H9 (cell line): ENCODE measurements around the gene ABCA13. TPM values are rescaled to one million over a fixed set of nuclear protein-coding genes. Genes with fewer than 3 reads are reported as not detected.

Experiments used
- DNase-seq: peaks from one replicate; pipeline ENCODE4 v3.0.0-alpha.2; 2017
- H2AFZ ChIP-seq: one replicate; pipeline ENCODE4 v1.6.1; 2013; ENCODE audit warnings: mild to moderate bottlenecking, low read length, control low read depth, moderate library complexity
- H2AK5ac ChIP-seq: 2 replicates; pipeline ENCODE4 v1.6.1; 2013; ENCODE audit warnings: low read length, control low read depth, mixed read lengths; ENCODE audit not compliant: insufficient read length
- H2BK120ac ChIP-seq: one replicate; pipeline ENCODE4 v1.6.1; 2013; ENCODE audit warnings: low read depth, mild to moderate bottlenecking, low read length, control low read depth, inconsistent platforms; ENCODE audit not compliant: poor library complexity, severe bottlenecking
- H2BK12ac ChIP-seq: 2 replicates; pipeline ENCODE4 v1.6.1; 2013; ENCODE audit warnings: low read length, control low read depth, mixed read lengths, low read depth; ENCODE audit not compliant: insufficient read length
- H2BK15ac ChIP-seq: 2 replicates; pipeline ENCODE4 v1.6.1; 2013; ENCODE audit warnings: low read depth, low read length, control low read depth
- H2BK20ac ChIP-seq: one replicate; pipeline ENCODE4 v1.6.1; 2013; ENCODE audit warnings: low read depth, mild to moderate bottlenecking, low read length, control low read depth, inconsistent platforms; ENCODE audit not compliant: poor library complexity, severe bottlenecking
- H2BK5ac ChIP-seq: 2 replicates; pipeline ENCODE4 v1.6.1; 2013; ENCODE audit warnings: low read length, control low read depth, mixed read lengths; ENCODE audit not compliant: insufficient read length
- H3K14ac ChIP-seq: 2 replicates; pipeline ENCODE4 v1.6.1; 2013; ENCODE audit warnings: low read length, control low read depth; ENCODE audit not compliant: insufficient read depth
- H3K18ac ChIP-seq: 2 replicates; pipeline ENCODE4 v1.6.1; 2013; ENCODE audit warnings: low read depth, mild to moderate bottlenecking, mixed read lengths, low read length, control low read depth; ENCODE audit not compliant: insufficient read length
- H3K23ac ChIP-seq: 2 replicates; pipeline ENCODE4 v1.6.1; 2013; ENCODE audit warnings: low read length, control low read depth, mixed read lengths, low read depth; ENCODE audit not compliant: insufficient read length
- H3K23me2 ChIP-seq: 2 replicates; pipeline ENCODE4 v1.6.1; 2013; ENCODE audit warnings: low read depth, mild to moderate bottlenecking, mixed read lengths, low read length, control low read depth; ENCODE audit not compliant: insufficient read length, poor library complexity, severe bottlenecking
- H3K27ac ChIP-seq: 2 replicates; pipeline ENCODE4 v1.5.1; 2013; ENCODE audit warnings: low read length, control low read depth, mixed read lengths, low read depth; ENCODE audit not compliant: insufficient read length
- H3K27me3 ChIP-seq: 2 replicates; pipeline ENCODE4 v1.6.1; 2013; ENCODE audit warnings: low read length, control low read depth, inconsistent platforms; ENCODE audit not compliant: insufficient read depth
- H3K4ac ChIP-seq: 2 replicates; pipeline ENCODE4 v1.6.1; 2013; ENCODE audit warnings: low read depth, mild to moderate bottlenecking, control low read depth, inconsistent platforms, low read length, moderate library complexity
- H3K4me1 ChIP-seq: 2 replicates; pipeline ENCODE4 v1.6.1; 2013; ENCODE audit warnings: low read length, control low read depth, inconsistent platforms; ENCODE audit not compliant: insufficient read depth
- H3K4me2 ChIP-seq: 2 replicates; pipeline ENCODE4 v1.6.1; 2013; ENCODE audit warnings: low read length, control low read depth, mixed read lengths; ENCODE audit not compliant: insufficient read length, insufficient read depth
- H3K56ac ChIP-seq: 2 replicates; pipeline ENCODE4 v1.6.1; 2013; ENCODE audit warnings: low read depth, mild to moderate bottlenecking, mixed read lengths, low read length, control low read depth; ENCODE audit not compliant: insufficient read length
- H3K79me1 ChIP-seq: 2 replicates; pipeline ENCODE4 v1.6.1; 2013; ENCODE audit warnings: low read depth, mild to moderate bottlenecking, moderate library complexity, low read length, control low read depth, inconsistent platforms; ENCODE audit not compliant: insufficient read depth, poor library complexity, severe bottlenecking
- H3K79me2 ChIP-seq: 2 replicates; pipeline ENCODE4 v1.6.1; 2013; ENCODE audit warnings: low read length, control low read depth, inconsistent platforms; ENCODE audit not compliant: insufficient read depth
- H3K9ac ChIP-seq: 2 replicates; pipeline ENCODE4 v1.6.1; 2013; ENCODE audit warnings: low read length, control low read depth, mixed read lengths; ENCODE audit not compliant: insufficient read length; ENCODE audit errors: extremely low read depth
- H3K9me3 ChIP-seq: one replicate; pipeline ENCODE4 v1.6.1; 2013; ENCODE audit warnings: low read depth, low read length, inconsistent platforms; ENCODE audit not compliant: control insufficient read depth
- H3T11ph ChIP-seq: one replicate; pipeline ENCODE4 v1.6.1; 2013; ENCODE audit warnings: mild to moderate bottlenecking, low read length, control low read depth, inconsistent platforms
- H4K20me1 ChIP-seq: one replicate; pipeline ENCODE4 v1.6.1; 2013; ENCODE audit not compliant: control insufficient read depth, insufficient read length, insufficient read depth
- H4K5ac ChIP-seq: 2 replicates; pipeline ENCODE4 v1.6.1; 2013; ENCODE audit warnings: low read depth, mild to moderate bottlenecking, mixed read lengths, low read length, control low read depth; ENCODE audit not compliant: insufficient read length
- H4K8ac ChIP-seq: replicated peaks from 2 replicates; pipeline ENCODE4 v1.6.1; 2013; ENCODE audit warnings: low read length, control low read depth, mixed read lengths, low read depth; ENCODE audit not compliant: insufficient read length
- H4K91ac ChIP-seq: 2 replicates; pipeline ENCODE4 v1.6.1; 2013; ENCODE audit warnings: low read depth, mild to moderate bottlenecking, moderate library complexity, mixed read lengths, low read length, control low read depth; ENCODE audit not compliant: insufficient read length
- H3K27ac Mint-ChIP-seq, 3 experiments: 2 replicates in 2 of 3; 3 replicates in 1 of 3; pipeline ENCODE4 v1.8.0; 2020 to 2021; ENCODE audit warnings: mixed read lengths in 3 of 3, mild to moderate bottlenecking in 1 of 3, moderate library complexity in 1 of 3
- H3K27me3 Mint-ChIP-seq: 2 replicates; pipeline ENCODE4 v1.8.0; 2021; ENCODE audit warnings: low read depth, mild to moderate bottlenecking, moderate library complexity, mixed read lengths
- H3K36me3 Mint-ChIP-seq, 3 experiments: 2 replicates in 2 of 3; 3 replicates in 1 of 3; pipeline ENCODE4 v1.8.0; 2020 to 2021; ENCODE audit warnings: low read depth in 3 of 3, mixed read lengths in 3 of 3; ENCODE audit not compliant: insufficient read depth in 1 of 3
- H3K4me1 Mint-ChIP-seq, 2 experiments: 2 replicates each; pipeline ENCODE4 v1.8.0; 2020; ENCODE audit warnings: mixed read lengths in 2 of 2
- H3K4me3 Mint-ChIP-seq, 2 experiments: 2 replicates in 1 of 2; 3 replicates in 1 of 2; pipeline ENCODE4 v1.8.0; 2020 to 2021; ENCODE audit warnings: mild to moderate bottlenecking in 2 of 2, mixed read lengths in 2 of 2, moderate library complexity in 1 of 2
- H3K9me3 Mint-ChIP-seq, 2 experiments: 2 replicates in 1 of 2; 3 replicates in 1 of 2; pipeline ENCODE4 v1.8.0; 2020; ENCODE audit warnings: mild to moderate bottlenecking in 2 of 2, mixed read lengths in 2 of 2, moderate library complexity in 1 of 2
- CTCF ChIP-seq: fragments of 200-600 bp; sonication (generic); conservative IDR thresholded peaks from 3 replicates; pipeline ENCODE4 v1.8.0; 2021; ENCODE audit warnings: antibody characterized with exemption, mild to moderate bottlenecking
- total RNA-seq: library from RNA; stranded (reverse); gene quantifications from 2 replicates; pipeline ENCODE4 v1.2.1, GENCODE V29; 2021

ABCA13 gene
- total RNA-seq, 1 experiment from 2014 or later: 0.11 TPM

- Histone ChIP-seq H3K18ac (no peak overlapping the region), H2BK5ac (no peak overlapping the region), H3K23me2 (no peaks in the 10 kb centered on the region), H3K23ac (no peak overlapping the region), H2AK5ac (no peak overlapping the region), H3K79me1 (no peaks in the 10 kb centered on the region), H3K9me3 (no peaks in the 10 kb centered on the region), H3K4me1 (no peaks in the 10 kb centered on the region; the same call in 1 of the 2 replicates), H2AFZ (no peak overlapping the region), H2BK120ac (no peak overlapping the region), H3K14ac (no peak overlapping the region), H3K9ac (no peak overlapping the region), H3K79me2 (no peaks in the 10 kb centered on the region), H3T11ph (no peak overlapping the region), H4K20me1 (no peaks in the 10 kb centered on the region), H2BK12ac (no peak overlapping the region), H4K91ac (no peak overlapping the region), H3K56ac (no peak overlapping the region), H4K8ac (no peak overlapping the region), H4K5ac (no peak overlapping the region), H3K4ac (no peak overlapping the region), H2BK15ac (no peak overlapping the region), H3K27me3 (no peaks in the 10 kb centered on the region), H3K27ac (no peak overlapping the region), H3K4me2 (no peak overlapping the region), H2BK20ac (no peak overlapping the region)
- Mint-ChIP-seq H3K36me3 (peaks cover 0 to 17% (median 10%) of the 10 kb centered on the region in 3 experiments; a peak in 5 of 7 replicates), H3K27ac (no peak overlapping the region), H3K4me3 (no peak overlapping the region), H3K9me3 (peaks cover 7 to 13% of the 10 kb centered on the region in 2 experiments), H3K4me1 (peaks cover 21 to 32% of the 10 kb centered on the region in 2 experiments), H3K27me3 (no peaks in the 10 kb centered on the region)
- no peak for TF ChIP-seq CTCF
- DNase-seq: no peak
These were observed 40.6 kb upstream of the ABCA13 start for GRCh38 chr7:48130658-48131108.
